ENCODE data around the gene GLI2. TPM values are rescaled to one million over a fixed set of nuclear protein-coding genes. Genes with fewer than 3 reads are reported as not detected.

GLI2 gene
- total and polyA plus RNA-seq, 2 of the 8 experiments (the other 6 are each of a cell fraction or from before 2014, with no cell fraction given), result 18.4 to 46.9 TPM

DNA sequence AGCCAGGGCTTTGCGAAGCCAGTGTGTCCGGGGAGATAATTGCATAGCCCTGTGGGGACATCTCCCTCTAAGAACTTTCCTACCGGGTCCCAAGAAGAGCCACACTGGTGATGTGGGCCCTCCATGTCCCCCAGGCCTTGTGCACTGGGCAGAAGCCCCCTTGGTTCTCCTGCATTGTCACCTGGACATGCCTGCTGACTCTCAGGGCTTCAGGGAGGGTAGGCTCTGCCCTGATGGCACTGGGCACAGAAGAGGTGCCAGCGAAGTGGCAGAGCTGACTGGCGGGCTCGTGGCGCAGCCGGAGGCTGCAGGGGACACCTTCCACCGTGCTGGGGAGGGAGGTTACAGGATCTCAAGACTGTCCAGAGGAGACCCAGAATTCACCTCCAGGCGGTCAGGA is 28.3 kb downstream of the GLI2 start (continued):
- TF ChIP-seq, protein P1, sequence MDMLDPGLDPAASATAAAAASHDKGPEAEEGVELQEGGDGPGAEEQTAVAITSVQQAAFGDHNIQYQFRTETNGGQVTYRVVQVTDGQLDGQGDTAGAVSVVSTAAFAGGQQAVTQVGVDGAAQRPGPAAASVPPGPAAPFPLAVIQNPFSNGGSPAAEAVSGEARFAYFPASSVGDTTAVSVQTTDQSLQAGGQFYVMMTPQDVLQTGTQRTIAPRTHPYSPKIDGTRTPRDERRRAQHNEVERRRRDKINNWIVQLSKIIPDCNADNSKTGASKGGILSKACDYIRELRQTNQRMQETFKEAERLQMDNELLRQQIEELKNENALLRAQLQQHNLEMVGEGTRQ (IDR thresholded peaks at IDR 0.05; ENCODE audit: low read length), result no peak
- TF ChIP-seq KDM1A (IDR thresholded peaks at IDR 0.05; ENCODE audit: borderline replicate concordance, low read length) (no peak), SP1 (IDR thresholded peaks at IDR 0.05; ENCODE audit: low read depth, low read length) (no peak), EZH2 (IDR thresholded peaks at IDR 0.05; ENCODE audit: low read depth, low read length, severe bottlenecking) (no peak)

Measured in H1 (cell line).